Fibroblast of pulmonary artery (primary cell): ENCODE data around the gene MRPS27.
"Not testable (repeated sequence)": the region's sequence is repeated elsewhere in the genome, so short reads cannot be mapped to it uniquely, and the experiment has no call there.

Source experiments
- DNase-seq: peaks from one replicate; pipeline ENCODE4 v3.0.0-alpha.2; 2010; ENCODE audit warnings: low read depth
- H3K4me3 ChIP-seq: replicated peaks from 2 replicates; pipeline ENCODE4 v1.5.1; 2011; ENCODE audit warnings: low read depth, mild to moderate bottlenecking, control low read depth, low read length, moderate library complexity
- TF ChIP-seq, protein P1 (sequence below): IDR thresholded peaks from 2 replicates; pipeline ENCODE4 v1.5.1; 2011; ENCODE audit warnings: mild to moderate bottlenecking, control low read depth, low read length, inconsistent platforms; ENCODE audit errors: missing control alignments

MRPS27 gene

DNA sequence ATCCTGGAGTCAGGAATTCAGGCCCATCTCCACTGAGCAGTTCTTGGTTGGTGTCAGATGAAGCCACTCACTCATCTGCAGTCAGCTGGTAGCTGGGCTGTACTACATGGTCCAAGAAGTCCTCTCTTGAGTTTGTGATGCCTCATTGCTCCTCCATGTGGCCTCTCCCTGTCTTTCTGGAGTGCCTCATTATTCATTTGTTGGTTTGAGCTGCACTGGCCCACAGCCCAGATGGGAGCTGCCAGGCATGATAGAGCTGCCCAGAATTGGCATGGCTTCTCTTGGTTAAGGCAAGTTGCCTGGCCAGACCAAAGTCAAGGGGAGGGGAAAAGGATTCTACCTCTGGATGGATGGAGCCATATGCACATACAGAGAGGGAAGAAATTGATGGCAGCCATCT, 8.1 kb upstream of the MRPS27 start:
- no peak overlapping the region for H3K4me3 ChIP-seq
- TF ChIP-seq, protein P1, sequence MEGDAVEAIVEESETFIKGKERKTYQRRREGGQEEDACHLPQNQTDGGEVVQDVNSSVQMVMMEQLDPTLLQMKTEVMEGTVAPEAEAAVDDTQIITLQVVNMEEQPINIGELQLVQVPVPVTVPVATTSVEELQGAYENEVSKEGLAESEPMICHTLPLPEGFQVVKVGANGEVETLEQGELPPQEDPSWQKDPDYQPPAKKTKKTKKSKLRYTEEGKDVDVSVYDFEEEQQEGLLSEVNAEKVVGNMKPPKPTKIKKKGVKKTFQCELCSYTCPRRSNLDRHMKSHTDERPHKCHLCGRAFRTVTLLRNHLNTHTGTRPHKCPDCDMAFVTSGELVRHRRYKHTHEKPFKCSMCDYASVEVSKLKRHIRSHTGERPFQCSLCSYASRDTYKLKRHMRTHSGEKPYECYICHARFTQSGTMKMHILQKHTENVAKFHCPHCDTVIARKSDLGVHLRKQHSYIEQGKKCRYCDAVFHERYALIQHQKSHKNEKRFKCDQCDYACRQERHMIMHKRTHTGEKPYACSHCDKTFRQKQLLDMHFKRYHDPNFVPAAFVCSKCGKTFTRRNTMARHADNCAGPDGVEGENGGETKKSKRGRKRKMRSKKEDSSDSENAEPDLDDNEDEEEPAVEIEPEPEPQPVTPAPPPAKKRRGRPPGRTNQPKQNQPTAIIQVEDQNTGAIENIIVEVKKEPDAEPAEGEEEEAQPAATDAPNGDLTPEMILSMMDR: no peak
- DNase-seq: peak; percentile 51

GRCh38 chr5:72326306-72326649, 6.2 kb upstream of the MRPS27 start:
- DNase-seq: no peak
- peak overlapping the region; percentile 15 for H3K4me3 ChIP-seq
- TF ChIP-seq, protein P1: no peak

DNA sequence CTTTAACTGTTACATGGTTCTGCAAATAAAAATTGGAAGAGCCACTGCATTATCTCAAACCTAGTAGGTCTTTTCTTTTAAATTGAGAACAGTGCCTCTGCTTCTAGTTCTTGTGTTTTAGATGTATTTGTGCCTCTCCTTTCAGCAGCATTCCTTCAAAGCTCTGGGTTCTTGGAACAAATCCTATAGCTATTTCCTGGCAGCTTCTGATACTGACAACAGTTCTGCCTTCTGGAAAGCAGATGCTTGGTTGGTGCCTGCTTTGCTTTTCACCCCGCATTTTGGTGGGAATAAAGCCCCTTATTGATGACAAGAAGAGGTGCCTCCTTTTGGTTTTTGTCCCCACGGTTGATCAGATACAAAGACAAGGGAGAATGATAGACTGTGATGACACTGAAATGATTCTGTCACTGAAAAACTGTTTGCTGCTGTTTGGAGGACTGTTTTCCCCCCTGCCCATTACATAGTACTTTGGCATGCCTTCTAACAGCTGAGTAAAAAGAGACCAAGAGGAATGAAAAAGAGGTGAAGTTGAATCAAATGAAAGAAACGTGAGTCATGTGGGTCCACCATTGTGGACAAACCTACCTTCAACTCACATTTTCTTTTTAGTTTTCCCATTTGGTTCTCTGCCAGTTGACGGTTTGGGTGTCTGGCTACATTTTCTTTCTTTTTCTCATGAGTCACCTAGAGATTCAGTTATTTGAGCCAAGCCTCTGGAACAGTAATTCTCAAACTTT, 5.7 kb upstream of the MRPS27 start:
- peak overlapping the region; percentile 19 for H3K4me3 ChIP-seq
- TF ChIP-seq, protein P1: no peak
- peak; percentile 69 for DNase-seq

DNA sequence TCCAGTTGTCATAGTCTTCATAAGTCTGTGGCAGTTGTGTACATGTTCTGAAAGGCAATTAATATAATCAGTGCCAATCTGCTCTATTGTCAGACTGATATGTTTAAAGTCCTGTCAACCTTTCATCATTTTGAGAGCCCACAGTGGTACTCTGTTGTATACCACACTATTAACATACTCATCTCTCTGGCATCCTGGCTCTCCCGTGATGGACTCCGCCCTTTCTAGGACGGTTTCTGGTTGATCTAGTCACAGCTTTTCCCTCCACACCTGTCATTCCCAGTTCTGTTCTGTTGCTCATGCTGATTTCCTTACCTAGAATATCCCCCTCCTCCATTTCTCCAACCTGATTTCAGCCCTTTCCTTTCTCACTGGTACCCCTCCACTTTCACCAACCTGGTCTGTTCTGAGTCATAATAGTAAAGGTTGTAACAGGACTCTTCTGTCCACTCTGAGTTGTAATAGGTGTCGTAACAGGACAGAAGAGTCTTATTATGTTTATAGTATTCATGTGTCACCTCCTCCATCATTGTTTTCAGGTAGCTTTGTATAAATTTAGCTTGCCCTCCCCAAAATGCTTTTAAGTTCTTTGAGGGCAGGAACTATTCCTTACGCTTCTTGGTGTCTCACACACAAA, 4.3 kb upstream of the MRPS27 start:
- TF ChIP-seq, protein P1: no peak
- no peak for DNase-seq
- no peak overlapping the region for H3K4me3 ChIP-seq

- H3K4me3 ChIP-seq: peak overlapping the region; percentile 100
- DNase-seq: not testable (repeated sequence)
Measured at GRCh38 chr5:72319435-72319975, 535 bp downstream of the MRPS27 start.

- TF ChIP-seq, protein P1: peak; percentile 36
- peak; percentile 87 for DNase-seq
- H3K4me3 ChIP-seq: no peak overlapping the region
Measured at GRCh38 chr5:72314571-72315172, 5.4 kb downstream of the MRPS27 start.

DNA sequence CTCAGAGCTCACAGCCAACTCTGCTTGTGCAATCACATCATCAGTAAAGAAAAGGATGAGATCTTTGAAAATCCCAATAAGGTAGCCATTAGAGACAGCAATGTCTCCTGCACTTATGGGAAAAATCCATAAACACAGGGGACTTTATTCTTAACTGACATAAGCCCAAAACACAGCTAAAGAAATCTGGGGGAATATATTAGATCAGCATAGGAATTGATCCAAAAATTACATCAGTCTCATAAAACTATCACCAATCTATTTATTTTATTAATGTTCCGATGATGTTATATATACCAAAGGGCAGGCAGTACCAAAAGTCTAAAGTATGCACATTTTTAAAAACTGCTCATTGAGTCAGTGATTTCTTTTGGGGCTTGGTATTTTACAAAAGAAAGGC, 6.9 kb downstream of the MRPS27 start:
- no peak for DNase-seq
- no peak overlapping the region for H3K4me3 ChIP-seq
- TF ChIP-seq, protein P1: no peak
